Stimulated activated CD4-positive, alpha-beta T cell treated with anti-CD3 and anti-CD28 coated beads, Interleukin-1b, Interleukin-23, amount 100 ng/mL, for 4 hours (primary cell): Measurements from ENCODE around the gene BEST1.
"Not testable (repeated sequence)": the region's sequence is repeated elsewhere in the genome, so short reads cannot be mapped to it uniquely, and the experiment has no call there.

Source experiments
- DNase-seq, 2 donors: peaks; one replicate each; pipeline ENCODE4 v3.0.0-alpha.2; 2020; ENCODE audit warnings: low read depth in 2 of 2

The BEST1 gene

DNA sequence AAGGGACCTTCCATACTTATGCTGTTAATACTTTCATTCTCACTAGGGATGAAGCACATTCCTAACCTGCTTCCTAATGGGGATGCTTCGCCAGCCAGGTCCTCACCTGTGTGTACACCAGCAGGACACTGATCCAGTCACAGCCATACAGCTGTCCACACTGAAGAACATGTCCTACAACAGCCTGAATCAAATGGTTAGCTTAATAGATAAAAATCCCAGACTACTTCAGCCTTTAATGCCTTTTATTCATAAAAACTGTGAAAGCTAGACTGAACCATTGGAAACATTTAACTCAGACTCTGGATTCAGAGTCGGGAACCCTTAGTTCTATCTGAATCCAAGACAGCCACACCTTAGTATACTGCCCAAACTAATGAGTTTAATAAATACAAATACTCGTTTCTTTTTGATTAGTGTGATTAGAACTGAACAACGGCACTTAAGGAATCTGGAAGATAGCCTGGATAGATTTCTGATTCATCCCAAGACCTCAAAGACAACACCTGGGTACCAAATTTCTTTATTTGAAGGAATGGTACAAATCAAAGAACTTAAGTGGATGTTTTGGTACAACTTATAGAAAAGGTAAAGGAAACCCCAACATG lies 14.0 kb downstream of the BEST1 start:
- no peak for DNase-seq

DNA sequence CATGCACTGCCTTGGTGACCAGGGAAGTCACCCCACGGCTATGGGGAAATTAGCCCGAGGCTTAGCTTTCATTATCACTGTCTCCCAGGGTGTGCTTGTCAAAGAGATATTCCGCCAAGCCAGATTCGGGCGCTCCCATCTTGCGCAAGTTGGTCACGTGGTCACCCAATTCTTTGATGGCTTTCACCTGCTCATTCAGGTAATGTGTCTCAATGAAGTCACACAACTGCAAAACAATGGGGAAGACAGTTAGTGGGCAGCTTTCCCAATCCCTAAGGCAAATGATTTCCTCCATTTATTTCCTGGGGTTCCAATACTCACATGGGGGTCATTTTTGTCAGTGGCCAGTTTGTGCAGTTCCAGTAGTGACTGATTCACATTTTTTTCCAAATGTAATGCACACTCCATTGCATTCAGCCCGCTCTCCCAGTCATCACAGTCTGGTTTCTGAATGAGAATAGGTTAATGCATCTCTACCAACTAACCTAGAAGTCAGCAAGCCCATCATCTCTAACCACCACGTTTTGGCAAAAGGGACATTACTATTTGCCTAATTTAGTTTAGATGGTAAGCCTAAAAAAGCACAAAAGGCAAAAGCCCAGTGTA lies 14.6 kb downstream of the BEST1 start:
- DNase-seq: not testable (repeated sequence)

DNA sequence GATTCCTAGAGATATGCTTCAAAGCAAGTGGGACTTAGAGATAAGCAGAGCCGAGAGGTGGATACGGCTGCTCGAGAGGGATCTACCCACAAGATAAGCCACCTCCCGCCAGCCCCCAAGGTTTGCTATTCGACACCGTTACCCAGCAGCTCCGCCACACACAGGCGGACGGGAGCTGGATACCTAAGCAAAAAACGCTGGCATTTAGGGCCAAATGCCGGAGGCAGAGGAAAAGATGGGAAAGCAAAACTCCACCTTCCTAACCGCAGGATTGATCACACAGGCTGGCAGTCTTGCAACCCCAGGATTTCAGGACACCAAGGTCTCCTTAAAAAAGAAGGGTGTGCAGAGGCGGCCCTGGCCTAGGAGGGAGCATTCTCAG lies 16.6 kb downstream of the BEST1 start:
- DNase-seq: no peak

DNA sequence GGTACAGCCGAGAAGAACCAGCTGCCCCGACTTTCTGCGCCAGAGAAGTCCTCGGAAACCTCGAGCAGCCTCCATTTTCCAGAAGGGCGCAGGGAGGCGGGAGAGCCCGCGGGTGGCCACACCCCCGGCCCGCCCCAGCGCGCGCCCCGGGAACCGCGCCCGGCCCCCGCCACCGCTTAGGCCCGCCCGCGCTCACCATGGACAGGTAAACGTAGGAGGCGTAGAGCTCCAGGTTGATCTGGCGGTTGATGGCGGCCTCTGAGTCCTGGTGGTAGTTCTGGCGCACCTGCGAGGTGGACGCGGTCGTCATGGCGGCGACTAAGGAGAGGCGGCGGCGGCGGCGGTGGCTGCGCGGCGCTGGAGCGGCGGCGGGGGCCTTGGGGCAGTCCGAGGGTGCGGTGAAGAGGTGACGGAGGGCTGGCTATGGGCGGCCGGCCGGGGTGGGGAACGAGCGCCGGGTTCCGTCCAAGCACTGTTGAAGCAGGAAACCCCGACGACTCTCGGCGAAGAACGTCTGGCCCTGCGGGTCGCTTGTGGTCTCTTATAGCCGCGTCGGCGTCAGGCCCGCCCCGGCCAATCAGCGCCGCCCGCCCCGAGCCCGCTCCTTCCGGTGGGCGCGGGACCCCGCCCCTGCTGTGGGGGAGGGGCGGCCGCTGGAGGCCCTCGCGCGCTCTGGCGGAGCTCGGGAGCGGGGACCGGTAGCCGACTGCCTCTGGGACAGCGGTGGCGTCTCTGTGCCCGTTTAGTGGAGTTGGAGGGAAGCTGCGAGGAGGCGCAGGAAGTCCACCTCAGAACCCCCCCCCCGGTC lies 17.2 kb downstream of the BEST1 start, which contains the start of gene FTH1:
Gene FTH1 (minus strand): TSS at position 519 of the 808 bp plus-strand sequence. CDS start 209 bp downstream, at position 310.
- DNase-seq: peak; percentile 71 to 84

DNA sequence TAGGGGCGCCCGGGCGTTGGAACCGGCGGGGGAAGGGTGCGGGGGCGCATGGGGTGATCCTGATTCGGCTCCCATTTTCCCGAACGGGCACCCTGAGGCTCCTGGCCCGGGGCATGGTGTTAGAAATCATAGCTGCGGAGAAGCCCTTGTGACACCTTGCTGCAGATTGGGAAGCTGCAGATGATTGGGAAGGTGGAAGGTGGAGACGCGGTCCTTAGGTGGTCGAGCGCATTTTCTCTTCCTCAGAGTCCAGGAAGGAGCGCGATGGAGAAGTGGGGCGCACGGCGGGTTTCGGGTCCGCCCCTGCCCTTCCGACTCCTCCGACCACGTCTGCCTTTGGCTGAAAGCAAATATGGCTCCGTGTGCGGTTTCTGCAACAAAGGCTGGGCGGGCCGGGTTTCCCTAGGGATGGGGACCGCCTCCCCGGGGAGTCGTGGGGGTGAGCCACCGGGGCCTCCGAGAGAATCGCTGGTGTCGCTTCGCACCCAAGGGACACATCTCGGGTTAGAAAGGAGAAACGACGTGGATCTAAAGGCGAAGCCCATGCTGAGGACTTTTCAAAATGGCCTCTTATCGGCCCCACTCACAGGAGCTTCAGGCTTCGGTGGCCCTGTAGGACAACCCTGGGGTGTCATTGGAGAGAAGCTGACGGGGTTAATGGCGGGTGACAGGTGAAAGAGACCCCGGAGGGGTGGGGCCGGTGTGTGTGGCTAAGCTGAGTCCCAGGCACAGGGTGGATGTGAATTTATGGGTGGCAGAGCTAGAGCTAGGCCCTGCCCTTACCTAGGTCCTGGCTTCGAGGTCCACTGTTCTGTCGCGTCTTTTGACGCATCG lies 18.0 kb downstream of the BEST1 start:
- peak; percentile 5 to 19 for DNase-seq

DNA sequence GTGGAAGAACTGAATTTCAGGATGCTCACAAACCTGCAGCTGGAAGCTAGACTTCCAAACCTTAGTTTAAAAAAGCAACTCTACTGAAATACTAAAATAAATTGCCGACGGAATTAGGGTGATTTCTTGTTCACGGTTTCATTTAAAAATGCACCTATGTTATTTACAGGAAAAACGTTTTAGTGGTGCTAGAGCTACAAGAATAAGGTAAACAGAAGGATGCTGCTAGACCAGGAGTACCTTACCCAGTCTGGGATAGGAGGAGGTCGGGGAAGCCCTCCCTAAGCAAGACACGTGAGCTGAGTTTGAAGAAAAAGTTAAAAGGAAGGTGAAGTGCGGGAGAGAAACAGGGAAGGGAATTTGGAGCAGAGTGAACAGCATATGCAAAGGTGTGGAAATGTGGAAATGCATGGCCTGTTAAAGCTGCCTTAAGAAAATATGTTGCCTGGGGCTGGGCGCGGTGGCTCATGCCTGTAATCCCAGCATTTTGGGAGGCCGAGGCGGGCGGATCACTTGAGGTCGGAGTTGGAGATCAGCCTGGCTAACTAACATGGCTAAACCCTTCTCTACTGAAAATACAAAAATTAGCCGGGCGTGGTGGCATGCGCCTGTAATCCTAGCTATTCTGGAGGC lies 18.7 kb downstream of the BEST1 start:
- no peak for DNase-seq

DNA sequence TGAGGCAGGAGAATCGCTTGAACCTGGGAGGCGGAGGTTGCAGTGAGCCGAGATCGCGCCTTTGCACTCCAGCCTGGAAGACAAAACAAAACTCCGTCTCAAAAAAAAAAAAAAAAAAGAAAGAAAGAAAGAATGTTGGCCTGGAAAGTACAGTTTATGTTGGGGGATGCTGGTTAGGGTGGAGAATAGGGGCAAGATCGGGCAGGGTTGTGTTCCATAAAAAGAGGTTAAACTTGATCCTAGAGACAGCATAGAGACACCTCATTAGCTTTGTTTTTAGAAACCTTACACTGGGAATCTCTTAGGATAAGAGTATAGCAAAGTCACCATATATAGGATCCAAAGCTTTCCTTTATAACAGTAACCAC lies 19.2 kb downstream of the BEST1 start:
- no peak for DNase-seq

DNA sequence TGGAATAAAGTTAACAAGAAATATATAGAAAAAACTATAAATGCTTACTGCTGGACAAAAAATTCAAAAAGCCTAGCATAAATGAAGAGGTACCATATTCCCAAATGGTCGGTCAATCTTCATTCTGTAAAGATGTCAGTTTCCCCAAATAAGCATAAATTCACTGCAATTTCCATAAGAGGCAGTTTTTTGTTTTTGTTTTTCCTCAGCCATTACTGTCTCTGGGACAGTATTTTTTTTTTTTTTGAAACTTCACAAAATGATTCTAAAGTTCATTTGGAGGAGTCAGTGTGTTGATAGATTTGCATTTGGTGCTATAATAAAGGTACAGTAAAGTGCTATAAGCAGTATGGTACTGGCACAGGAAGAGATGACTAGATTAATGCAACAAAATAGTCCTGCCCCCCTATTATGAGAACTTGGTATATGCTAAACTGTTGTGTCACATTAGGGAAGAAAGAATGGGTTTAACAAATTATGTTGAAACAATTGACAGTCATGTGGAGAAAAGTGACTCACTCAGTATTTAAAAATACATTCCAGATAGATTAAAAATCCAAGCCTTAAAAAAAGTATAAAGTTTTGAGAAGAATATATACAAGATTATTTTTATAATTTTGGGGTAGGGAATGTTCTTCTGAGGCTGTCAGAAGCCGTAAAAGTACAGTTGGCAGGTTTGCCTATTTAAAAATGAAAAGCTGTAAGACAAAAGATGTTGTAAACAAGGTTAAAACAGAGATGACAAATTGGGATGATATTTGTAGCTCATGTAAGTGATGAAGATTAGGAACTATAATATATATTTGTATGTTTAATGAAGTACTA lies 19.9 kb downstream of the BEST1 start:
- no peak for DNase-seq

DNA sequence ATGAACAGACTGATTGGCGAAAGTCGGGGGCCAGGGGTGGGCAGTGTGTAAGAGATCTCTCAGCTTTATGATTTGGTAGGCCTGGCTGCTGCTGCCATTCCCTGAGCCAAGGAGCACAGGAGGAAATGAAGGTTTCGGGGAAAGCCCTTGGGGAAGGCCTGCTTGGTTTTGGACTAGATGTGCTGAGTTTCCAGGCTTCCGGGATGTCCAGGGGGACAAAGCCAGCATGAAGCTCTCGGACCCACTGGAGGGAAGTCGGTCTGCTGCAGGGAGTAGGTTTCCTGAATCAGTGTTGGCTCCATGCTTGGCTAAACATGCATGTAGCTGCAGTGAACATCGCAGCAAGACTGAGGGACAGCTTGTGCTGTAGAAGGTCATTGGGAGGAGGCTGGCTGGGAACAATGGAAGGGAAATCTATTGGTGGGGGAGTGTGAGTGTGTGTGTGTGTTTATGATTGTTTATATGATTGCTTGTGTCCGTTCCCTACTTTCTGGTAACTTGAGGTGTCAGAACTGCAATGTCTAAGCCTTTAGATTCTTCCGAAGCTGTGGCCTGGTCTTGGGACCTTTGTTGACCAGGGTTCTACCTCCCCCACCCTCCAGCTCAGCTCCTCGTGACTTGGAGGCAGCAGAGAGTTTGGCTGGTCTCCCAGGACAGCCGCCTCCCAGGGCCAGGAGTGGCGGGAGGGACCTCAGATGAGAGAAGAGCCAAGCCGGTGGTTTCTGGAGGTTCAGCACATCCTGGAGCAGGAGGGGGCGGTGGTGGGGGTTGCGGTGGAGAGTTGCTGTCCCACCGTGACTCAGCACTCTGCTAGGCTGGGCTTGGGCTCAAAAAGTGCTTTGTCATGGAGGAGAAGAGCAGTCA lies 21.3 kb downstream of the BEST1 start:
- DNase-seq: peak in 1 of 2 donors; percentile 28

DNA sequence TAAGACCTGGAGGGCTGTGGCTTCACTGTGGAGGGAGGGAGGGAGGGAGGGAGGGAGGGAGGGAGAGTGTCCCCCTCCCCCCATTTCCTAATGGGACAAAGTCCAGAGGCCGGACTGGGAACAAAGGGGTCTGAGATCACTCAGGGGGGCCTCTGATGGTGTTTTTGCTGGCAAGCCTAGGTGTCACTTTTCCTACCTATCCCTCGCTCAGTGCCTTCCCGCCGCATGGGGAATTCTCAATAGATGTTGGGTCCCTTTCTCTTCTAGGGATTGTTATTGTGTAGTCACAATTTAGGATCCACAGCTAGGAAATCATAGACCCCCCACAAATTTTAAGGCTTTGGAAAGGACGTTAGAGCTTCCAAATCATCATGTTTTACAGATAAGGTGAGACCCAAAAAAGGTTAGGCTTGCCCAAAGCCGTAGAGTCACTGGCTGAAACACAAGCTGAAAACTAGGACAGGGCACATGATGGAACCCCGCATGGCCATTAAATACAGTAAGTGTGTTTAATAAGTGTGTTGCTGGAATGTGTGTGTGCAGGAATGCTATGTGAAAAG lies 22.0 kb downstream of the BEST1 start:
- no peak for DNase-seq

DNA sequence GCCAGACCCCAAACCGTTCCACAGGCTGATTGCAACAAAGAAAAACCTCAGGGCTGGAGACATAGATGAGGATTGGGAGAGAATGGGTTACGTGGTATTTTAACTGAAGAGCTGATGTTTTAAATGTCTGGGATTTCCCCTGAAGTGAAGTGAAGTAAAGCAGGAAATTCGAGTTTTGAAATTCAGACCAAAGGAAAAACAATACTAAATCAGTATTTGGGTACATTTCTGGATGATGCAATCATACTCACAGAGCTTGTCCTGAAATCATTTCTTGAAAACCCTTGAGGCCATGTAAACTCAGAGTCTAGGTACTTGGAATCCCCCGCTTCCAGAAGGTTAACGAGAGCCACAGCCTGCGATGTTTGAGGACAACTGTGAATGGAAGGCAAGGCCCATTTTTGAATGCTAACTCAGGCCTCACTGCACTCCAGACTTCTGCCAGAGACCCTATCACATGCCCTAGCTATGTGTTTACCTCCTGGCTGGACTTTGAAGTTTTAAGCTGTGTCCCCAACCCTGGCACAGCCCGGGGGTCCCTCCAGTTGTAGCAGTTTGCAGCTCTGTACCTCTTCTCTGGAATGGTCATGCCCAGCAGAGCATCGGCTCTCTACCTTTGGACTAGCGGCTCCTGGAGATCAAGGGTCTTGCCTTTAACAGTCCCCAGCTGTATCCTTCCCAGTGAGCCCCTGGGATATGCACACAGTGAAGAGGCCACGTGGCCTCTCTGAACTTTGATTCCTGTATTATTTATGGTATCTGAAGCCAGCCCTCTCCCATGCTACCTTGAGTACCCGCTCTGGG lies 22.7 kb downstream of the BEST1 start:
- no peak for DNase-seq

DNA sequence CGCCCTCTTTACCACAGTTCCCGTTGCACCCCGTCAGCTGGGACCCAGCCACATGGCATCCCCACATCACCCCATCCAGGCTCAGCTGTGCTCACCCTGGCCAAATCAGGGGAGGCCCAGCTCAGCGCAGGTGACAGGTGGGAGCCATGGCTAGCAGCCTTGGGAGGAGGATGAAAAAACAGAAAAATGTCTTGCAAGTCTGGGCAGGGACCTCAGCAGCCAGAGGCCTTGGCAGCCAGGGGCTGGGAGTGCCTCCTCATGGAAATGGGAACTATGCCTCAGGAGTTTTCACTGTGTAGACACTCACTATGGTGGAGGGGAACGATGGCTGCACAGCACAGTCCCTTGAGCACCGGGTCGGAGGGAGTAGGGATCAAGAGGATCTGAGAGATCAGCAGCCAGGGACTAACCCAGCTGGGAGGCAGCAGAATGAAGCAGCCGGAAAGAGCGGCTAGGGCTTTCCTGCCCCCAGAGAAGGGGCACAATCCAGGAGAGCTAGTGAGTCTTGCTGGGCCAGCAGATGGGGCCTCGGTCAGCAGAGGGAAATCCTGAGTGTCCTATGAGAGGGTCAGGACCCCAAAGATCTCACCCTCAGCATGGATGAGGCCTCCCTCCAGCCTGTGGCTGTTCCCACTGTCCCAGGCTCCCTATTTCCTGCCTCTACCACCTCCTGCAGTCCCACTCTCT lies 23.5 kb downstream of the BEST1 start:
- no peak for DNase-seq

DNA sequence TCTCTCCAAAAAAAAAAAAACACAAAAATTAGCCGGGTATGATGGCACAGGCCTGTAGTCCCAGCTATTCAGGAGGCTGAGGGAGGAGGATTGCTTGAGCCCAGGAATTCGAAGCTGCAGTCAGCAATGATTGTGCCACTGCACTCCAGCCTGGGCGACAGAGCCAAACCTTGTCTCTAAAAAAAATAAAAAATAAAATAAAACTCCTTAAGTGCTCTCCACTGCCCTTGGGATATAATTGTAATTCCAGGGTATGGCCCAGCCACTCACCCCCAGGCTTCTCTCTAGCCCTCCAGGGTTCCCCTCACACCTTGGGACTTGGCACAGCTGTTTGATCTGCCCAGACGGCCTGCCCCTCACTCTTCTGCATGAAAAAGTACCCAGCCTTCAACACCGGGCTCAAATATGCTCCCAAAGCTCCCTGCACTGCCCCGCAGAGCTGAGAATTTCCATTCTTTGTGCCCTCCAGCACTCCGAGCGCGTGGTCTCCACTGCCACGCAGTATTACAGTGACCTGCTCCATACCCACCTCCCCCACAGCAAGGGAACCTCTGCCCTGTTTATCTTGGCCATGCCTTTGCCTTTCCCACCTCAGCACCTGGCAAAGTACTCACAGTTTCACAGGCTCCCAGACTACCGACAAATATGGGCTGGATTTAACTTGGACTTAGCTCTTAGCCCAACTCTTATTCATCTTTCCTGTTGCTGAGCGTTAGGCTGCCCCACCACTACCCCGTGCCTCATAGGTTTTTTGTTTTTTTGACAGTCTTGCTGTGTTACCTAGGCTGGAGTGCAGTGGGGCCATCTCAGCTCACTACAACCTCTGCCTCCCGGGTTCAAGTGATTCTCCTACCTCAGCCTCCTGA lies 24.8 kb downstream of the BEST1 start:
- DNase-seq: no peak

DNA sequence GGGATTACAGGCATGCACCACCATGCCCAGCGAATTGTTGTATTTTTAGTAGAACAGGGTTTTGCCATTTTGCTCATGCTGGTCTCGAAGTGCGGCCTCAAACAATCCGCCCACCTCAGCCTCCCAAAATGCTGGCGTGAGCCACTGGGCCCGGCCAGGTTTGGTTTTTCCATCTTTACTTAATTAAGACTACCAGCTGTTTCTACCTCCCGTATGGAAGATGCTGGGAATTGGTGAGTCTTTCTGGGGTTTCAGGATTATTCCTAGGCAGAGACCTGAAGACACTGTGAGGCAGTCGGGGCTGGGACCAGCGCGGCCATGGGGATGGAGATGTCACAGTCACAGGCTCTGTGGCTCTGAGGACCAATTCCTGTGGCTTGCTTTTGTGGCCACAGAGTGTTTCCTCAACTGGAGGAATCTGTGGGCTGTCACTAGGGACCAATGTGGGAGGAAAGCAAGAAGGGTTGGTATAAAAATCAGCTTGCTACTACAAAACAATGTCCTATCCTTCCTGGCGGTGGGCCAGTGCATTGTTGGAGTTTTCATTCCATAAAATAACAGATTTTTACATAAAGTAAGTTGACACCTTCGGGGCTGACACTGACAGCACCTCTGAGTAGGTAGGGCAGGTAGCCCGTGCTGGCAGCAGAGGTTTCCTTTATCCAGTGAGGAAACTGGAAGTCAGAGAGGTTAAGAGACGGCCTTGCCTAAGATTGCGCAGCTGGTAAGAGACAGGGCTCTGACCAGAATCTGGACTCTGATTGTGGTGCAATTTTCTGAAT lies 25.7 kb downstream of the BEST1 start:
- DNase-seq: no peak

DNA sequence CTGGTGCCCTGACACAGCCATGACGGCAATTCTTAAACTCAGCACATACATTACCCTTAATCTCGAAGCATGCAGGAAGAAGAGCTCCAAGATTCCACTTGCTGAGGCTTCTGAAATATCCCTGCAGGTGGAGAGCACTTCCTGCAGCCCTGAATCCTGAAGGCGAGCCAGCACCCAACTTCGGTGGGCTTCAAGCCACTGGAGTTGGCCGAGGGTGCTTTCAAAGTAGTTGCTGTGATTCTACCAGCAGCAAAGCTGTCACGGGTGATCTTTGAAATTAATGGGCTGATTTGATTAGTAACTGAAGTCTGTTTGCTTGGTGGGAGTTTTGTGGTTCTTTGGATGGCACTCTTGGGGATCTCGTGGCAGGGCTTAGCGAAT lies 26.3 kb downstream of the BEST1 start:
- no peak for DNase-seq

DNA sequence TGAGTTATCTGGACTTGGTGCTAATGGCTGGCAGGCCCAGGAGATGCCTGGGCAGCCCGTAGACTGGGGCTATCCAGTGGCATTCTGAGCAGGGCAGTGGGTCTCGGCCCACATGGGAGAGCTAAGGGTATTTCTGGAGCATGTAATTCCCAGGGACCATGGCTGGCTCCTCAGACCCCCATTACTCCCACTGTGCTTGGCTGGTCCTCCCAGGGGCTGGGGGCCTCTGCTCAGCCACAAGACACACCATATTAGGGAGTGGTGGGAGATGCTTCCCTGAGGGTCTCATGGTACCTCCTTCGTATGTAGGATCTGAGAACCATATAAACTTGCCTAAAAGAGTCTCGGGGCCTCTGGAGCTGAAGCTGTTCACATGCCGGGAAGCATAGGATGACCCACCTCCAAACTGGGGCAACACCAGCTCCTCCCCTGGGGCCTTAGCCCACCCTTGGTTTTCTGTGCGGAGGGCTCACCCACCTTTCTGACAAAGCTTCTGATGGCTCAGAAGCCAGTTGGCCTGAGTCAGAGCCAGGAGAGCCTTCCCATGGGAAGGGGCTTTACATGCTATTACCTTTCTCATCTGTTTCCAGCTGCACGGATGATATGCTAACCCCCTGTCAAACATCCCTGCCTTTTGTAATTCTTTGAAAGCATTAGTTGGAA lies 26.8 kb downstream of the BEST1 start:
- DNase-seq: no peak
